ENCODE measurements around the gene KRTAP12-2.
"Not testable (repeated sequence)": the region's sequence is repeated elsewhere in the genome, so short reads cannot be mapped to it uniquely, and the experiment has no call there.

- TF ChIP-seq, protein P1, sequence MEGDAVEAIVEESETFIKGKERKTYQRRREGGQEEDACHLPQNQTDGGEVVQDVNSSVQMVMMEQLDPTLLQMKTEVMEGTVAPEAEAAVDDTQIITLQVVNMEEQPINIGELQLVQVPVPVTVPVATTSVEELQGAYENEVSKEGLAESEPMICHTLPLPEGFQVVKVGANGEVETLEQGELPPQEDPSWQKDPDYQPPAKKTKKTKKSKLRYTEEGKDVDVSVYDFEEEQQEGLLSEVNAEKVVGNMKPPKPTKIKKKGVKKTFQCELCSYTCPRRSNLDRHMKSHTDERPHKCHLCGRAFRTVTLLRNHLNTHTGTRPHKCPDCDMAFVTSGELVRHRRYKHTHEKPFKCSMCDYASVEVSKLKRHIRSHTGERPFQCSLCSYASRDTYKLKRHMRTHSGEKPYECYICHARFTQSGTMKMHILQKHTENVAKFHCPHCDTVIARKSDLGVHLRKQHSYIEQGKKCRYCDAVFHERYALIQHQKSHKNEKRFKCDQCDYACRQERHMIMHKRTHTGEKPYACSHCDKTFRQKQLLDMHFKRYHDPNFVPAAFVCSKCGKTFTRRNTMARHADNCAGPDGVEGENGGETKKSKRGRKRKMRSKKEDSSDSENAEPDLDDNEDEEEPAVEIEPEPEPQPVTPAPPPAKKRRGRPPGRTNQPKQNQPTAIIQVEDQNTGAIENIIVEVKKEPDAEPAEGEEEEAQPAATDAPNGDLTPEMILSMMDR (conservative IDR thresholded peaks at IDR 0.05; ENCODE audit: low read length) = not testable (repeated sequence)
- not testable (repeated sequence) for TF ChIP-seq EZH2phosphoT487 (IDR thresholded peaks at IDR 0.05; ENCODE audit: borderline replicate concordance)
Observed at GRCh38 chr21:44685050-44685449, 18.3 kb upstream of the KRTAP12-2 start.

Data from Loucy (cell line).